EL (cell line): Measurements from ENCODE around the gene HSFY2.
"Not testable (repeated sequence)": the region's sequence is repeated elsewhere in the genome, so short reads cannot be mapped to it uniquely, and the experiment has no call there.

ENCODE experiments used
- DNase-seq: peaks from one replicate; pipeline ENCODE4 v3.0.0-alpha.2; 2016

HSFY2 gene

GRCh38 chrY:18773635-18774034 lies at the start of gene HSFY2:
HSFY2 (minus strand) TSS chrY:18773735; CDS start chrY:18773618, 117 bp downstream.
- not testable (repeated sequence) for DNase-seq

- not testable (repeated sequence) for DNase-seq
Measured at GRCh38 chrY:18815751-18816150, 42.2 kb upstream of the HSFY2 start.

- not testable (repeated sequence) for DNase-seq
Measured at GRCh38 chrY:18788757-18789406, 15.3 kb upstream of the HSFY2 start.

- not testable (repeated sequence) for DNase-seq
Measured at GRCh38 chrY:18754077-18754476, 19.5 kb downstream of the HSFY2 start.

- not testable (repeated sequence) for DNase-seq
Measured at GRCh38 chrY:18753133-18753815, 20.3 kb downstream of the HSFY2 start.

GRCh38 chrY:18723714-18724113 lies 49.8 kb downstream of the HSFY2 start:
- not testable (repeated sequence) for DNase-seq
